Measurements from ENCODE around the gene OSMR.

Gene OSMR

DNA sequence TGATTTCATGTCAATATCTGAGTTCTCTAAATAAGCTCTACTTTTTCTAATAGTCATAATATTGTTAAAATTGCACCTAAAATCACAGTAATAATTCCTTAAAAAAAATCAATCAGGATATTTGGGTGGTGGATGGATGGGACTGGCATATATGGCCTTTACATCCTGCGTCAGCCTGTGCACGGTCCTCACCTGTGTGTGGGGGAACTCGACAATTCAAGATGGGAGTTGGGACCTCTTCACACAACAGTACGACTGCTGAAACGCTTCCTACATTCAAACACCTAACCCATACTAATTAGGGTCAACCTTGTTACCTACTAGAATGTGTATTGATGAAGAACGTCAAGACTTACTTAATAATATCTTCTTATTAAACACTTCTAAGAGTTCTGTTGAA is 90.5 kb downstream of the OSMR start:
- FAIRE-seq (no peak), DNase-seq (ENCODE audit: insufficient read length) (no peak)
- TF ChIP-seq TAF1 (IDR thresholded peaks at IDR 0.05; ENCODE audit: borderline replicate concordance, low read depth, low read length) (no peak), POLR2AphosphoS5 (IDR thresholded peaks at IDR 0.05; ENCODE audit: low read depth, low read length) (no peak), POLR2A (IDR thresholded peaks at IDR 0.05; ENCODE audit: low read depth, low read length) (no peak)

DNA sequence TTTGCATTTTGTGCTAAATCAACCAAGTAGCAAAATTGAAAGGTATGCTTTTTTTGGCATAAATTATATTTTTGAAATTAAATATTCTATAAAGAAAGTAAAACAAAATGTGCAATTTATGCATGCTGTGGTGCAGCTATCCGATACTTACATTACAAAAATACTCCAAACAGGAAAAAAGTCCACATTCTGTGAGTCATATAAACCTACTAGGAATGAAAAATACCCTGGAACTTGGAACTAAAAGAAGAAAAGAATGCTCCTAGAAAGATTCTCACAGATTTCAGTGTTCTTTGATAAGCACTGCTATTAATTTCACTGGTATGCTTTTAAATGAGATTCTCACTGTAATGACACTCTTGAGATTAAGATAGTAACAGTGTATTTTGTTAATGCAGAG is 92.6 kb downstream of the OSMR start:
- no peak for TF ChIP-seq POLR2A (IDR thresholded peaks at IDR 0.05; ENCODE audit: low read depth, low read length)
- no peak for TF ChIP-seq TAF1 (IDR thresholded peaks at IDR 0.05; ENCODE audit: borderline replicate concordance, low read depth, low read length)
- TF ChIP-seq POLR2AphosphoS5 (IDR thresholded peaks at IDR 0.05; ENCODE audit: low read depth, low read length), result no peak
- FAIRE-seq (no peak), DNase-seq (ENCODE audit: insufficient read length) (no peak)

DNA sequence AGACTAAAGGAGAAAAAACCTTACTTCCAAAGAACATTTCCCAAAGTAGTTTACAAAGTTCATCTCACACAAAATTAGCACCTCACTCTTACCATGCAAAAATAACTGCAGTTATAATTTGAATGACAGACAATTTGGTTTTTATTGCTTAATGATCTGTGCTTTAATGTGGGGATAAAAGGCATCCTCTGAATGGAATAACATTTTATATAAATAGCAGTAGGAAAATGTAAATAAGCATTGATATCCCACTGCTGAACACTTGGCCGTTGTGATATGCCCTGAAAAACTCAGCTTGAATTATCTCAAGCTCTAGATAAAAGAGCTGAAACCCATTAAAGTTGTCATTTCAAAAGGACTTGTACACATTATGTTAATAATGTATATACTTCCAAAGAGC is 93.2 kb downstream of the OSMR start:
- no peak for TF ChIP-seq POLR2AphosphoS5 (IDR thresholded peaks at IDR 0.05; ENCODE audit: low read depth, low read length)
- TF ChIP-seq TAF1 (IDR thresholded peaks at IDR 0.05; ENCODE audit: borderline replicate concordance, low read depth, low read length), result no peak
- TF ChIP-seq POLR2A (IDR thresholded peaks at IDR 0.05; ENCODE audit: low read depth, low read length), result no peak
- DNase-seq (ENCODE audit: insufficient read length) (no peak), FAIRE-seq (no peak)

DNA sequence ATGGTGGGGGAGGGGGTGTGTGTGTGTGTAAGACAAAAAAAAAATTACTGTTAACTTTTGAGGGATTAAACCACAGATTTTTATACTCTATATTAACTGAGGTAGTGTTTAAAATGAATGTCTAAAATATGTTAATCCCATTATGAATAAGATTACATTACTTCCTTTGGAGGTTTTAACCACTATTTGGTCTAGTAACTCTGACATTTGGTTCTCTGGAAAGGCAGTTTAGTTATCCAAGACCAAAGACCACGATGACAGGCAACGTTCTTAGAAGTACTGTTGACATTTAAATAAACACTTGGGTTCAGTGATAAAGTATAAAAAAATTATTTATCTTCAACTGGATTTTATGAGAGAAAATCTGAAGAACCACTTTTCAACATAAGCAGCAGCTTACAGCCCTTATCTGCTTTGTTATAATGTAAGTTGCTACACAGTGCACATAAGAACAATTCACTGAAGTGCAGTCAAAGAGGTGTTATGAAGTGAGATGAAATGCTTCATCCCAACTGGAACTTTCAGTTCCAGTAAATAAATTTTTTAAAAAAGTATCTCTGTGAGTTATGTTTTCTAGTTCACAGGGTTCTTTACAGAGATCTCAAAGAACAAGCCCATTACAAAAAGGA is 94.5 kb downstream of the OSMR start:
- FAIRE-seq (no peak), DNase-seq (ENCODE audit: insufficient read length) (no peak)
- TF ChIP-seq TAF1 (IDR thresholded peaks at IDR 0.05; ENCODE audit: borderline replicate concordance, low read depth, low read length) (no peak), POLR2A (IDR thresholded peaks at IDR 0.05; ENCODE audit: low read depth, low read length) (no peak)

DNA sequence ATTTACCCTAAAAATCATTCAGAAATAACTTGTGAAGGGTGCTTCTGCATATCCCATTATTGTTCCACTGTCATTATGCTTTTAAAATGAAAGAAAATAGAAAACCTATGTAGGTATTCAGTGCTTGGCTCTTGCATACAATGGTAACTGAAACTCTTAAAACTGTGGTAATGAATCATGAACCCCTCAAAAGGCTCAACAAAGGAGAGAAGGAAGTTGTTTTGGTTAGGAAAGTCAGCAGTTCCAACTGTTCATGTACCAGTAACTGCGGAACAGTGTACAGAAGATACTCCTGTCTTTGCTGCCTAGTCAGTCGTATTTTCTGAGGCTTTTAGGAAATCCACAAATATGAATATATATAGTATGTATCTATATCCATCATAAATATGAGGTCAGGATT is 96.1 kb downstream of the OSMR start:
- no peak for DNase-seq (ENCODE audit: insufficient read length)
- FAIRE-seq, result no peak
- no peak for TF ChIP-seq POLR2A (IDR thresholded peaks at IDR 0.05; ENCODE audit: low read depth, low read length)
- no peak for TF ChIP-seq POLR2AphosphoS5 (IDR thresholded peaks at IDR 0.05; ENCODE audit: low read depth, low read length)
- no peak for TF ChIP-seq TAF1 (IDR thresholded peaks at IDR 0.05; ENCODE audit: borderline replicate concordance, low read depth, low read length)

DNA sequence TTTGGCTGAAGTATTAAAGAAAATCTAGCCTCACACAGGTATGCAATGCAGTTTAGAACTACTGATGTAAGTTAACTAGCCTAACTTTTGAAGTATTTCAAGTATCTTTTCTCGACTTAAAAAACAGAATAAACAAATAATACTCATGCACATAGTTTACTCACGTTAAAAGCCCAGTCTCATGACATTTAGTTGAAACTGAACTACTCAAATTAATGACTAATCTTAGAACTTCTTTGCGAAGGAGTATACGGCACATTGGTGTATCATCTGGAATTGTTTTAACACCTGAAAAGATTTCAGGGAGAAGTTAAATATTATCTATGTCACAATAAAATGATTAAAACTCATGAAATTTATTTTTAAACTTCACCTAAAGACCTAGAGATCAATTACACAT is 98.5 kb downstream of the OSMR start:
- TF ChIP-seq POLR2AphosphoS5 (IDR thresholded peaks at IDR 0.05; ENCODE audit: low read depth, low read length) (no peak), POLR2A (IDR thresholded peaks at IDR 0.05; ENCODE audit: low read depth, low read length) (no peak), TAF1 (IDR thresholded peaks at IDR 0.05; ENCODE audit: borderline replicate concordance, low read depth, low read length) (no peak)
- no peak for FAIRE-seq
- DNase-seq (ENCODE audit: insufficient read length), result no peak

DNA sequence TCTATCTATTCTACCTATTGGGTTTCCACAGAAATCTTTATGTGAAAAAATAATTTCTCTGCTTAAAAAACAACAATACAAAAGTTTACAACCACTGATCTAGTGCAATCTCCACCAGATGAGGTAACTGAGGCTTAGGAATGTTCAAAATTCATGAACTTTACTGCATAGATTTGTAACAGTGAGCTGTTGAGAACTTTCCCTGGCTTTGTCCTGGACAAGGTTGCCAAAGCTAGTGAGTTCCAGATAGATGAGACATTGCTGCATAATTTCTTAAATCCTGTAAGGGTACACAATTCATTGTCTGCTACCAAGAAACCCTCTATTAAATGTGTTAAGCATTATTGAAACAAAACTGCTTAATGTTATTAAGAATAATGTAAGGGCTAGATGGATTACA is 102.7 kb downstream of the OSMR start:
- FAIRE-seq (no peak), DNase-seq (ENCODE audit: insufficient read length) (no peak)

DNA sequence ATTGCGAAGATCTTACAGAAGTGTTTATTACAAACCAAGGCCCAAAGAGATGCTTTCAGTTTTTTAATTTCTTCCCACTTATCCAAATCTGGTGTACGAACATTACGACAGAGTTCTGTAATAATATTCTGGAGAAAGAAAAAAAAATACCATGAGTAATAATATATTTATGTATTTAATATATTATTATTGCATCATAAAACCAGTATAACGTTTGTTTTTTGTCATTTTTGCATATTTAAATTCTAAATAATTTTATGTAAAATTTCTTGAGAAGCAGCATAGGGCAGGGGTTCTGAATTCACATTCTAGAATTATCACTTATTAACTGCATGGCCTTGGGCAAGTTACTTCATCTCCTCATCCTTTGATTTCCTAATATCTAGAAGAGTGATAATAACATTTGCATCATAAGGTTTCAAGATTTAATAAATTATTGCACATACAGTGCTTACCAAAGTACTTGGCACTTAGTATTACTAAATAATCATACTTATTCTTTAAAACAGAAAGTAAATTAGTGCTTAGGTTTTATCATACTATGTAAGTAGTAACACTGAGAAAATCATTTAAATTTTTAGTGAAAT is 107.7 kb downstream of the OSMR start:
- no peak for TF ChIP-seq POLR2AphosphoS5 (IDR thresholded peaks at IDR 0.05; ENCODE audit: low read depth, low read length)
- no peak for TF ChIP-seq TAF1 (IDR thresholded peaks at IDR 0.05; ENCODE audit: borderline replicate concordance, low read depth, low read length)
- no peak for TF ChIP-seq POLR2A (IDR thresholded peaks at IDR 0.05; ENCODE audit: low read depth, low read length)
- no peak for DNase-seq (ENCODE audit: insufficient read length)
- FAIRE-seq, result no peak

More for the DNA sequence above, 102.7 kb downstream of the OSMR start:
- TF ChIP-seq POLR2A (IDR thresholded peaks at IDR 0.05; ENCODE audit: low read depth, low read length) (no peak), POLR2AphosphoS5 (IDR thresholded peaks at IDR 0.05; ENCODE audit: low read depth, low read length) (no peak), TAF1 (IDR thresholded peaks at IDR 0.05; ENCODE audit: borderline replicate concordance, low read depth, low read length) (no peak)

DNA sequence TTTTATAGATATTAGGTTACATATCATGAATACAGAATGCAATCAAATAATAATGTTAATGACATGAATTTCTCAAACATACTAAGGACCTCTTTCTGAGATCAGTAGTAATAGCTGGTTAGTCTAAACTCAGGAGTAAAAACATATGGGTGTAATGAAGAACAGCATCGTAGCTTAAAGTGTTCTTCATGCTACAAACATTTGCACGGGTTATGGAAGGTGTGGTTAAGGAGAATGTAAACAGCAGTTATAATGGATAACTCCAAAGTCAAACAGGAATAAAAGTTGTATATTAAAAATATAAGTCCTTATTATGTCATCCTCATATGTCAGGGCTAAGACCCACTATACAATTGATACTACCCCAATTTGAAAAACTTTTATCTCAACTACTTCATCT is 115.9 kb downstream of the OSMR start:
- TF ChIP-seq POLR2AphosphoS5 (IDR thresholded peaks at IDR 0.05; ENCODE audit: low read depth, low read length), result no peak
- TF ChIP-seq TAF1 (IDR thresholded peaks at IDR 0.05; ENCODE audit: borderline replicate concordance, low read depth, low read length), result no peak
- no peak for TF ChIP-seq POLR2A (IDR thresholded peaks at IDR 0.05; ENCODE audit: low read depth, low read length)
- no peak for FAIRE-seq
- no peak for DNase-seq (ENCODE audit: insufficient read length)

DNA sequence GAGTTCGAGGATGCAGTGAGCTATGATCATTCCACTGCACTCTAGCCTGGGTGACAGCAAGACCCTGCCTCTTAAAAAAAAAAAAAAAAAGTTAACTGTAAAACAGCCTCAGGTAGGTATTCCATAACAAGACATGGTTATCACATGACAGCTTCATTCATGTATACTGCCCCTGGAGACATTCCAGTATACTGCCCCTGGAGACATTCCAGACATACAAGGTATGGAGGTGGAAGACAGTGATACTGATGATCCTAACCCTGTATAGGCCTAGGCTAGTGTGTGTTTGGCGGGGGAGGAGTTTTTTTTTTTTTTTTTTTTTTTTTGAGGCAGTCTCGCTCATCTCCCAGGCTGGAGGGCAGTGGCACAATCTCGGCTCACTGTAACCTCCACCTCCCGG is 122.9 kb downstream of the OSMR start:
- DNase-seq (ENCODE audit: insufficient read length) (no peak), FAIRE-seq (no peak)
- TF ChIP-seq POLR2AphosphoS5 (IDR thresholded peaks at IDR 0.05; ENCODE audit: low read depth, low read length) (no peak), TAF1 (IDR thresholded peaks at IDR 0.05; ENCODE audit: borderline replicate concordance, low read depth, low read length) (no peak), POLR2A (IDR thresholded peaks at IDR 0.05; ENCODE audit: low read depth, low read length) (no peak)

DNA sequence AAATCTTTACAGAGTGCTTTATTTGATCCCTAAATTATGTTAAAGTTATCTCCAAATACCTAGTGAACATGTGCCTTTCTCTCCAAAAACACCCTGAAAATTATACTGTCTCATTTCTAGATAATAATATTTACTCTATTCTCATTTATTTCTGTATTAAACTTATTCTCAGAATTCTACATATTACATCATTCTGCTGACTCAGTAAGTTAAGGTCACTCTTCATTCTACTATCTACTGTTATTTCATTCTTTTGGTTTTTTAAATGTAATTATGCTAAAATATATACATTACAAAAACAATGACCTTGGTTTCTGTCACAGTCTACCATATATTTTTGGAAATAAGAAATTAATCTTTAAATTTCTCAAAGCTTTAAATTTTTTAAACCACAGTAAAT is 132.2 kb downstream of the OSMR start:
- FAIRE-seq (no peak), DNase-seq (ENCODE audit: insufficient read length) (no peak)
- no peak for TF ChIP-seq POLR2AphosphoS5 (IDR thresholded peaks at IDR 0.05; ENCODE audit: low read depth, low read length)

DNA sequence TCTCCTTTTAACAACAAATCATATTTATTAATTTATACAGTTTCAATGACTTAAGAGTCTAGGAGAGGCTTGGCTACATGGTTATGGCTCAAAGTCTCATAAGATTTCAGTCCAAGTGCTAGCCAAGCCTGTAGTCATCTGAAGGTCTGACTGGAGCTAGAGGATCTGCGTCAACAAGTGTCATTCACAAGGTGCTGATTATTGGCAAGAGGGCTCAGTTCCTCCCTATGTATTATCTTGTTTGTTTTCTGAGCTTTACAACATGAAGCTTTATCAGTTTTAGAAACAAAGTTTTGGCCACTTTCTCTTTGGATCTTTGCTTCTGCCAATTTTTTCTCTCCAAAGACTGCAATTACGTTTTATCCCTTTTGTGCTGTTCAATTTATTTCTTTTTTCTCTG is 133.7 kb downstream of the OSMR start:
- TF ChIP-seq POLR2A (IDR thresholded peaks at IDR 0.05; ENCODE audit: low read depth, low read length) (no peak), TAF1 (IDR thresholded peaks at IDR 0.05; ENCODE audit: borderline replicate concordance, low read depth, low read length) (no peak), POLR2AphosphoS5 (IDR thresholded peaks at IDR 0.05; ENCODE audit: low read depth, low read length) (no peak)
- FAIRE-seq, result no peak
- DNase-seq (ENCODE audit: insufficient read length), result no peak
